ENCODE data around the gene SNX3. TPM values are rescaled to one million over a fixed set of nuclear protein-coding genes. Genes with fewer than 3 reads are reported as not detected.
"Not testable (repeated sequence)": the region's sequence is repeated elsewhere in the genome, so short reads cannot be mapped to it uniquely, and the experiment has no call there.

The SNX3 gene
- polyA plus RNA-seq, 1 experiment: 406 TPM

GRCh38 chr6:108277831-108278230 lies 17.0 kb upstream of the SNX3 start:
- H3K27ac ChIP-seq (ENCODE audit: low read depth, low read length): no peak overlapping the region
- no peak overlapping the region for H3K4me3 ChIP-seq (ENCODE audit: low read depth, low read length)
- POLR2A ChIA-PET: no interaction called here
- CTCF ChIA-PET: interaction anchor here (0.6 kb wide), 1 partner anchor 48 kb away, joined by 3 read pairs; no protein-coding TSS in a partner anchor
- DNase-seq (ENCODE audit: low read depth, low spot score): no peak
- H3K9me3 ChIP-seq (ENCODE audit: control insufficient read depth, insufficient read depth, low read length): no peaks in the 10 kb centered on the region
- H3K27me3 ChIP-seq (ENCODE audit: control insufficient read depth, insufficient read depth, low read length): no peaks in the 10 kb centered on the region
- TF ChIP-seq, protein P1, sequence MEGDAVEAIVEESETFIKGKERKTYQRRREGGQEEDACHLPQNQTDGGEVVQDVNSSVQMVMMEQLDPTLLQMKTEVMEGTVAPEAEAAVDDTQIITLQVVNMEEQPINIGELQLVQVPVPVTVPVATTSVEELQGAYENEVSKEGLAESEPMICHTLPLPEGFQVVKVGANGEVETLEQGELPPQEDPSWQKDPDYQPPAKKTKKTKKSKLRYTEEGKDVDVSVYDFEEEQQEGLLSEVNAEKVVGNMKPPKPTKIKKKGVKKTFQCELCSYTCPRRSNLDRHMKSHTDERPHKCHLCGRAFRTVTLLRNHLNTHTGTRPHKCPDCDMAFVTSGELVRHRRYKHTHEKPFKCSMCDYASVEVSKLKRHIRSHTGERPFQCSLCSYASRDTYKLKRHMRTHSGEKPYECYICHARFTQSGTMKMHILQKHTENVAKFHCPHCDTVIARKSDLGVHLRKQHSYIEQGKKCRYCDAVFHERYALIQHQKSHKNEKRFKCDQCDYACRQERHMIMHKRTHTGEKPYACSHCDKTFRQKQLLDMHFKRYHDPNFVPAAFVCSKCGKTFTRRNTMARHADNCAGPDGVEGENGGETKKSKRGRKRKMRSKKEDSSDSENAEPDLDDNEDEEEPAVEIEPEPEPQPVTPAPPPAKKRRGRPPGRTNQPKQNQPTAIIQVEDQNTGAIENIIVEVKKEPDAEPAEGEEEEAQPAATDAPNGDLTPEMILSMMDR (IDR thresholded peaks at IDR 0.05; ENCODE audit: low read depth, low read length): no peak

DNA sequence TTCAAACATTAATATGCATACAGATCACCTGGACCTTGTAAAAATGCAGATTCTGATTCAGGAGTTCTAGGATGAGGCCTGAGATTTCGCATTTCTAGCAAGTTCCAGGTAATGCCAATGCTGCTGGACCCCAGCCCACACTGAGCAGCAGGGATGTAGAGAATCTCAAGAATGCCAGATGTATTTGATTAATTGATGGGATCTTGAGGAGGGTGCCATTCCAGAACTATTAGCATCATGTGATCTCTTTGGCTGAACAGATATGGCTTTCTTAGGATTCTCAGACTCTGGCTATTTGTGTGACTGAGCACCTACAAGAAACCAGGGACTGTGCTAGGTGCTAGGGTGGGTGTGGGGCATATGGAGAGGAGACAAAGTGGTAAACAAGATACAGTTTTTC lies 16.5 kb upstream of the SNX3 start:
- DNase-seq (ENCODE audit: low read depth, low spot score): no peak

GRCh38 chr6:108275976-108276375 lies 15.1 kb upstream of the SNX3 start:
- Histone ChIP-seq H3K27ac (ENCODE audit: low read depth, low read length) (no peak overlapping the region), H3K4me3 (ENCODE audit: low read depth, low read length) (no peak overlapping the region), H3K27me3 (ENCODE audit: control insufficient read depth, insufficient read depth, low read length) (no peaks in the 10 kb centered on the region), H3K9me3 (ENCODE audit: control insufficient read depth, insufficient read depth, low read length) (no peaks in the 10 kb centered on the region)
- DNase-seq (ENCODE audit: low read depth, low spot score): no peak
- TF ChIP-seq, protein P1 (IDR thresholded peaks at IDR 0.05; ENCODE audit: low read depth, low read length): no peak
- ChIA-PET CTCF (no interaction called here), POLR2A (no interaction called here)

More for the DNA sequence above, 16.5 kb upstream of the SNX3 start:
- TF ChIP-seq, protein P1 (IDR thresholded peaks at IDR 0.05; ENCODE audit: low read depth, low read length): no peak
- H3K27ac ChIP-seq (ENCODE audit: low read depth, low read length): no peak overlapping the region
- no peaks in the 10 kb centered on the region for H3K27me3 ChIP-seq (ENCODE audit: control insufficient read depth, insufficient read depth, low read length)
- POLR2A ChIA-PET: no interaction called here
- CTCF ChIA-PET: no interaction called here
- no peaks in the 10 kb centered on the region for H3K9me3 ChIP-seq (ENCODE audit: control insufficient read depth, insufficient read depth, low read length)
- H3K4me3 ChIP-seq (ENCODE audit: low read depth, low read length): no peak overlapping the region

DNA sequence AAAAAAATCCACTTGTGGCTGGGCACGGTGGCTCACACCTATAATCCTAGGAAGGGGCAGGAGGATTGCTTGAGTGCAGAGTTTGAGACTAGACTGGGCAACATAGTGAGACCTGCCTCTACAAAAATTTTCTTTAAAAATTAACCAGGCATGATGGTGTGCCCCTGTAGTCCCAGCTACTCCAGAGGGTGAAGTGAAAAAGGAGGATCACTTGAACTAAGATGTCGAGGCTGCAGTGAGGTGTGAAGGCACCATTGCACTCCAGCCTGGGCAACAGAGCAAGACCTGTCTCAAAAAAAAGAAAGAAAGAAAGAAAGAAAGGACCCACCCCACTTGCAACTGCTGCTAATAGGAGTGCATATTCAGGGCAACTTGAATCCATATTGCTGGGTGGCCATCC lies 13.7 kb upstream of the SNX3 start:
- CTCF ChIA-PET: interaction anchor here (1.2 kb wide), 1 partner anchor 218 kb away, joined by 3 read pairs; no protein-coding TSS in a partner anchor
- Histone ChIP-seq H3K27me3 (ENCODE audit: control insufficient read depth, insufficient read depth, low read length) (no peaks in the 10 kb centered on the region), H3K27ac (ENCODE audit: low read depth, low read length) (no peak overlapping the region), H3K9me3 (ENCODE audit: control insufficient read depth, insufficient read depth, low read length) (no peaks in the 10 kb centered on the region), H3K4me3 (ENCODE audit: low read depth, low read length) (no peak overlapping the region)
- TF ChIP-seq, protein P1 (IDR thresholded peaks at IDR 0.05; ENCODE audit: low read depth, low read length): no peak
- DNase-seq (ENCODE audit: low read depth, low spot score): no peak
- POLR2A ChIA-PET: no interaction called here

DNA sequence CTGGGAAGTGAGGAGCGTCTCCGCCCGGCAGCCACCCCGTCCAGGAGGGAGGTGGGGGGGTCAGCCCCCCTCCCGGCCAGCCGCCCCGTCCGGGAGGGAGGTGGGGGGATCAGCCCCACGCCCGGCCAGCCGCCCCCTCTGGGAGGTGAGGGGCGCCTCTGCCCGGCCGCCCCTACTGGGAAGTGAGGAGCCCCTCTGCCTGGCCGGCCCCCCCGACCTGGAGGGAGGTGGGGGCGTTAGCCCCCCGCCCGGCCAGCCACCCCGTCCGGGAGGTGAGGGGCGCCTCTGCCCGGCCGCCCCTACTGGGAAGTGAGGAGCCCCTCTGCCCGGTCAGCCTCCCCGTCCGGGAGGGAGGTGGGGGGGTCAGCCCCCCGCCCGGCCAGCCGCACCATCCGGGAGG lies 9.1 kb upstream of the SNX3 start:
- POLR2A ChIA-PET; CTCF ChIA-PET; H3K27me3 ChIP-seq (ENCODE audit: control insufficient read depth, insufficient read depth, low read length); DNase-seq (ENCODE audit: low read depth, low spot score); H3K27ac ChIP-seq (ENCODE audit: low read depth, low read length); H3K9me3 ChIP-seq (ENCODE audit: control insufficient read depth, insufficient read depth, low read length); H3K4me3 ChIP-seq (ENCODE audit: low read depth, low read length): not testable (repeated sequence)

DNA sequence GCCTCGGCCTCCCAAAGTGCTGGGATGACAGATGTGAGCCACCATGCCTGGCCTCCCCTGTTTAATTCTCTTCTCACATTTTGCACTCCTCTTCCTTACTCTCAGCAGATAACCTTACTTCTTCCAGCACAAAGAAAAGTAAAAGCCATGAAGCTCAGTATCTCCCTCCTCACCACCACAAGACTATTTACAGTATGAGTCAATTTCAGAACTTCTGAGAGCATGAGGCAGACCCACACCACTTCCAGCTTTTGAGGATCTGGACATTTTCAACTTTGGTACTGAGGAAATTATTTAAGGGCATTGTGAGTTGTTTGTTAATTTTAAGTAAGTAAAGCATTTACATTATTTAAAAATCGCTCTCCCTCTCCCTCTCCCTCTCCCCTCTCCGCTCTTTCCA lies 8.0 kb upstream of the SNX3 start:
- POLR2A ChIA-PET: no interaction called here
- CTCF ChIA-PET: no interaction called here
- Histone ChIP-seq H3K27me3 (ENCODE audit: control insufficient read depth, insufficient read depth, low read length) (no peaks in the 10 kb centered on the region), H3K4me3 (ENCODE audit: low read depth, low read length) (no peak overlapping the region), H3K9me3 (ENCODE audit: control insufficient read depth, insufficient read depth, low read length) (no peaks in the 10 kb centered on the region), H3K27ac (ENCODE audit: low read depth, low read length) (no peak overlapping the region)
- TF ChIP-seq, protein P1 (IDR thresholded peaks at IDR 0.05; ENCODE audit: low read depth, low read length): no peak
- DNase-seq (ENCODE audit: low read depth, low spot score): no peak
